K562 (cell line): Measurements from ENCODE around the gene AP1AR.

Experiments used
- CHD2 ChIP-seq: IDR thresholded peaks from 2 replicates; pipeline ENCODE4 v1.6.1; 2011; ENCODE audit warnings: low read depth, low read length
- ESRRA ChIP-seq: fragments of 450-650 bp; IDR thresholded peaks from 2 replicates; pipeline ENCODE4 v1.6.1; 2014; ENCODE audit warnings: low read depth, mild to moderate bottlenecking, moderate library complexity, borderline replicate concordance
- IRF2 ChIP-seq: sonication (generic); formaldehyde crosslinking; IDR thresholded peaks from 2 replicates; pipeline ENCODE4 v1.8.1; 2022; ENCODE audit warnings: mild to moderate bottlenecking, missing genetic modification reagents
- ZNF354B ChIP-seq: fragments of 250-450 bp; sonication (Bioruptor Pico); IDR thresholded peaks from 2 replicates; pipeline ENCODE4 v1.4.0; 2020
- ZNF766 ChIP-seq: fragments of 200-800 bp; sonication (Bioruptor generic); conservative IDR thresholded peaks from 2 replicates; pipeline ENCODE4 v1.6.1; 2016; ENCODE audit warnings: missing genetic modification characterization, missing compliant biosample characterization
- TF ChIP-seq, protein P1 (sequence below), 3 experiments: IDR thresholded peaks in 2 of 3; conservative IDR thresholded peaks in 1 of 3; 2 replicates each; pipeline ENCODE4 v1.5.1; 2011 to 2012; ENCODE audit warnings: low read length in 3 of 3, mild to moderate bottlenecking in 3 of 3, control low read depth in 2 of 3, improper control_type of control experiment in 1 of 3, inconsistent platforms in 1 of 3, low read depth in 1 of 3, mixed read lengths in 1 of 3, moderate library complexity in 1 of 3; ENCODE audit not compliant: insufficient read depth in 2 of 3

DNA sequence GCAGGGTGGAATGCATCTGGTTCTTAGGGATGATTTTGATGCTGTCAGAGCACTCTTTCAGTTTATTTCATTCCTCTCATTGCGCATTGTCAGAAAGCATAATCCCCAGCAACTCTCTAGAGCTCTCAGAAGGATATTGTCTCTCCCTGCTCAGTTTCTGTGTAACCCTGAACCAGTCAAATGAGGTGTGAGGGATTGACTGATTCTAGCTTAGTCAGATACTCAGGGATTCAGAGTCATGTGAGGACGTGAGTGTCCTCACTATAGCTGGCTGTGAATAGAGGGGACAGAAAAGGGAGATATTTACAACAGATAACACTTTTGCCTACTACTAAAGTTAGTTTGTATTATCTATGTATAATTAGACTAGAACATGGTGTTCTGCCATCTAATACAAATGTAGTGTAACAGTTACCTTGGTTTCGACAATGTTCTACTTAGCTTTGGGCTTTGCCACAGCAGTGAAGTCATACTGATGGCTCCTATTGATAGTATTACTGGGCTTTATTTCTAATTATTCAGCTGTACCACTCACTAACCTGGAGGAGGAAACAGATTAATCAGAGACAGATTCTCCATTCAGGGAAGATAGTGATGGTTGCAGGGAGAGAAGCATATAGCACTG is 19.5 kb downstream of the AP1AR start:
- no peak for TF ChIP-seq ESRRA
- TF ChIP-seq ZNF766 (CRISPR knock-in tag), result no peak
- no peak for TF ChIP-seq IRF2 (CRISPR knock-in tag)
- no peak for TF ChIP-seq ZNF354B (CRISPR knock-in tag)
- TF ChIP-seq, protein P1, sequence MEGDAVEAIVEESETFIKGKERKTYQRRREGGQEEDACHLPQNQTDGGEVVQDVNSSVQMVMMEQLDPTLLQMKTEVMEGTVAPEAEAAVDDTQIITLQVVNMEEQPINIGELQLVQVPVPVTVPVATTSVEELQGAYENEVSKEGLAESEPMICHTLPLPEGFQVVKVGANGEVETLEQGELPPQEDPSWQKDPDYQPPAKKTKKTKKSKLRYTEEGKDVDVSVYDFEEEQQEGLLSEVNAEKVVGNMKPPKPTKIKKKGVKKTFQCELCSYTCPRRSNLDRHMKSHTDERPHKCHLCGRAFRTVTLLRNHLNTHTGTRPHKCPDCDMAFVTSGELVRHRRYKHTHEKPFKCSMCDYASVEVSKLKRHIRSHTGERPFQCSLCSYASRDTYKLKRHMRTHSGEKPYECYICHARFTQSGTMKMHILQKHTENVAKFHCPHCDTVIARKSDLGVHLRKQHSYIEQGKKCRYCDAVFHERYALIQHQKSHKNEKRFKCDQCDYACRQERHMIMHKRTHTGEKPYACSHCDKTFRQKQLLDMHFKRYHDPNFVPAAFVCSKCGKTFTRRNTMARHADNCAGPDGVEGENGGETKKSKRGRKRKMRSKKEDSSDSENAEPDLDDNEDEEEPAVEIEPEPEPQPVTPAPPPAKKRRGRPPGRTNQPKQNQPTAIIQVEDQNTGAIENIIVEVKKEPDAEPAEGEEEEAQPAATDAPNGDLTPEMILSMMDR (IDR thresholded peaks at IDR 0.05 in 2 of 3, conservative IDR thresholded peaks at IDR 0.05 in 1 of 3; ENCODE audit: insufficient read depth in 2 of 3, low read depth in 1 of 3, low read length in 3 of 3), result no peak
- no peak for TF ChIP-seq CHD2
